ENCODE results near the gene BCR. TPM values are rescaled to one million over a fixed set of nuclear protein-coding genes. Genes with fewer than 3 reads are reported as not detected.

Gene BCR
- total and polyA plus RNA-seq, 2 of the 4 experiments (the other 2 are of a cell fraction): 28.9 to 44.6 TPM

- TF ChIP-seq FOS (IDR thresholded peaks at IDR 0.05; ENCODE audit: low read depth, low read length) (no peak), ELK1 (IDR thresholded peaks at IDR 0.05; ENCODE audit: borderline replicate concordance, low read depth, low read length) (no peak), MAFK (IDR thresholded peaks at IDR 0.05; ENCODE audit: low read depth, low read length) (no peak), CHD1 (IDR thresholded peaks at IDR 0.05; ENCODE audit: low read depth, low read length) (no peak), BHLHE40 (IDR thresholded peaks at IDR 0.05; ENCODE audit: low read depth, low read length) (no peak), POLR2A (IDR thresholded peaks at IDR 0.05; ENCODE audit: low read depth, low read length) (no peak), MXI1 (IDR thresholded peaks at IDR 0.05; ENCODE audit: borderline replicate concordance, low read depth, low read length) (no peak), CEBPB (IDR thresholded peaks at IDR 0.05; ENCODE audit: low read depth, low read length) (no peak), SMC3 (IDR thresholded peaks at IDR 0.05; ENCODE audit: low read depth, low read length) (no peak), RAD21 (IDR thresholded peaks at IDR 0.05; ENCODE audit: low read length) (no peak), USF2 (IDR thresholded peaks at IDR 0.05; ENCODE audit: low read depth, low read length) (no peak)
- H4K5ac ChIP-seq (ENCODE audit: low read depth, low read length): no peak overlapping the region
These were observed 15.9 kb downstream of the BCR start for GRCh38 chr22:23196165-23196564.

More at GRCh38 chr22:23196165-23196564, 15.9 kb downstream of the BCR start:
- no peak overlapping the region; a peak in 1 of 4 replicates for H4K8ac ChIP-seq (ENCODE audit: low read depth in 2 of 2, low read length in 2 of 2)
- H2BK15ac ChIP-seq (ENCODE audit: low read depth, low read length): no peak overlapping the region
- no peaks in the 10 kb centered on the region for H3K27me3 ChIP-seq (ENCODE audit: control insufficient read depth, insufficient read depth, low read length)
- in situ Hi-C loops (cut with MboI; ENCODE audit: low sequenced_read_pairs) (no loop called here), intact Hi-C loops (cut with micrococcal nuclease) (no loop called here), dilution Hi-C loops (cut with HindIII; ENCODE audit: low sequenced_read_pairs, unreplicated experiment) (no loop called here)
- H4K20me1 ChIP-seq (ENCODE audit: insufficient read depth, low read length): peaks cover 52% of the 10 kb centered on the region
- H3K4me3 ChIP-seq (ENCODE audit: insufficient read depth, low read depth, low read length): no peak overlapping the region
- H3K4ac ChIP-seq (ENCODE audit: low read depth, low read length): no peak overlapping the region
- no peaks in the 10 kb centered on the region; the same call in 1 of the 2 replicates for H3K36me3 ChIP-seq (ENCODE audit: control insufficient read depth, insufficient read depth, low read length)
- WGBS, 2 experiments (ENCODE audit: extremely low coverage in 2 of 2, insufficient read length in 1 of 2): 44% methylated on average over 3 of the region's 11 CpGs; no CpG with 5 or more reads in 1 of the 2 experiments
- peaks cover 20% of the 10 kb centered on the region; the same call in 1 of the 2 replicates for H3K9me1 ChIP-seq (ENCODE audit: insufficient read depth, low read length)
- H3K9me3 ChIP-seq (ENCODE audit: control insufficient read depth, insufficient read depth, low read length): no peaks in the 10 kb centered on the region
- no peak overlapping the region for H2AK9ac ChIP-seq (replicated peaks; ENCODE audit: low read depth, low read length, poor library complexity)
- POLR2A ChIA-PET (ENCODE audit: unreplicated experiment): no interaction called here
- CTCF ChIA-PET: no interaction called here
- no peak overlapping the region for H2BK120ac ChIP-seq (ENCODE audit: low read depth, low read length)
- no peak overlapping the region for H3K56ac ChIP-seq (ENCODE audit: extremely low read depth, insufficient read depth, low read length)
- H2BK20ac ChIP-seq (ENCODE audit: low read depth, low read length): no peak overlapping the region
- peaks cover 25 to 79% of the 10 kb centered on the region in 2 experiments for H3K79me1 ChIP-seq (ENCODE audit: low read depth in 1 of 2, low read length in 2 of 2)
- ATAC-seq (ENCODE audit: low read depth) (no peak), DNase-seq (no peak)
- H3K4me1 ChIP-seq (ENCODE audit: control insufficient read depth, insufficient read depth, low read length): peaks cover 10% of the 10 kb centered on the region
- BruUV-seq (replicated peaks): no TSS peak
- H2BK5ac ChIP-seq (ENCODE audit: low read depth, low read length, poor library complexity, severe bottlenecking): no peak overlapping the region
- H2AK5ac ChIP-seq (ENCODE audit: low read depth, low read length): no peak overlapping the region
- no peak overlapping the region for H3K14ac ChIP-seq (replicated peaks; ENCODE audit: low read depth, low read length)
- H2AFZ ChIP-seq (replicated peaks; ENCODE audit: low read length, poor library complexity): no peak overlapping the region
- no peak overlapping the region for H3K4me2 ChIP-seq (ENCODE audit: low read depth, low read length)
- no peak overlapping the region for H3K23ac ChIP-seq (ENCODE audit: low read depth, low read length)
- no peak overlapping the region for H3K9ac ChIP-seq (ENCODE audit: low read depth, low read length)
- no peak overlapping the region for H3K18ac ChIP-seq (ENCODE audit: low read depth, low read length)
- no peak overlapping the region for H4K91ac ChIP-seq (ENCODE audit: insufficient read depth, low read depth, low read length)
- H3K27ac ChIP-seq (ENCODE audit: insufficient read depth, low read length): no peak overlapping the region

All from IMR-90 (cell line).